Erythroblast (primary cell): ENCODE results near the gene ITPA.

ENCODE experiments used
- DNase-seq, 2 experiments: peaks; one replicate each; lab custom pipeline; 2025; lab: John Stamatoyannopoulos, UW
- GATA1 ChIP-seq: IDR thresholded peaks from 2 replicates; pipeline ENCODE4 v1.6.1; 2011; ENCODE audit warnings: low read depth, mild to moderate bottlenecking, control low read depth, low read length, moderate library complexity
- POLR2A ChIP-seq: IDR thresholded peaks from 2 replicates; pipeline ENCODE4 v1.6.1; 2011; ENCODE audit warnings: mild to moderate bottlenecking, low read length

Gene ITPA

GRCh38 chr20:3246682-3247081 is 37.4 kb downstream of the ITPA start:
- DNase-seq, result no peak
- no peak for TF ChIP-seq GATA1
- TF ChIP-seq POLR2A, result no peak

- TF ChIP-seq GATA1 (no peak), POLR2A (no peak)
- DNase-seq, result no peak
Observed at GRCh38 chr20:3247638-3248037, 38.3 kb downstream of the ITPA start.

- TF ChIP-seq POLR2A, result no peak
- peak; percentile 19 to 45 for DNase-seq
Observed at GRCh38 chr20:3248167-3248992, 39.1 kb downstream of the ITPA start.

GRCh38 chr20:3248993-3249347 is 39.7 kb downstream of the ITPA start:
- no peak for DNase-seq
- TF ChIP-seq GATA1 (no peak), POLR2A (no peak)

GRCh38 chr20:3250091-3250504 is 40.8 kb downstream of the ITPA start:
- TF ChIP-seq GATA1 (no peak), POLR2A (no peak)

GRCh38 chr20:3251806-3252205 is 42.5 kb downstream of the ITPA start:
- no peak for DNase-seq
- TF ChIP-seq POLR2A (no peak), GATA1 (no peak)

More at GRCh38 chr20:3250091-3250504, 40.8 kb downstream of the ITPA start:
- DNase-seq, result peak; percentile 21 to 31

GRCh38 chr20:3255728-3256127 is 46.4 kb downstream of the ITPA start:
- DNase-seq, result no peak
- no peak for TF ChIP-seq POLR2A
- TF ChIP-seq GATA1, result no peak

- no peak for DNase-seq
- TF ChIP-seq GATA1, result no peak
- no peak for TF ChIP-seq POLR2A
Observed at GRCh38 chr20:3258429-3258828, 49.1 kb downstream of the ITPA start.

- DNase-seq, result no peak
Observed at GRCh38 chr20:3262566-3262965, 53.3 kb downstream of the ITPA start.

GRCh38 chr20:3270051-3270450 is 60.8 kb downstream of the ITPA start:
- no peak for TF ChIP-seq POLR2A
- no peak for TF ChIP-seq GATA1

More at GRCh38 chr20:3262566-3262965, 53.3 kb downstream of the ITPA start:
- TF ChIP-seq POLR2A (no peak), GATA1 (no peak)

GRCh38 chr20:3273371-3273770 is 64.1 kb downstream of the ITPA start:
- no peak for DNase-seq
- TF ChIP-seq GATA1 (no peak), POLR2A (no peak)

More at GRCh38 chr20:3270051-3270450, 60.8 kb downstream of the ITPA start:
- no peak for DNase-seq
